Endothelial cell (in vitro differentiated cells): ENCODE data around the gene SNX19. TPM values are rescaled to one million over a fixed set of nuclear protein-coding genes. Genes with fewer than 3 reads are reported as not detected.

Experiments
- DNase-seq: peaks from one replicate; pipeline ENCODE4 v3.0.0; 2021; ENCODE audit warnings: low spot score
- H3K27ac Mint-ChIP-seq: one replicate; pipeline ENCODE4 v1.8.0; 2021; ENCODE audit warnings: mixed read lengths, inconsistent platforms; ENCODE audit not compliant: unreplicated experiment
- H3K27me3 Mint-ChIP-seq: one replicate; pipeline ENCODE4 v1.8.0; 2021; ENCODE audit warnings: mild to moderate bottlenecking, moderate library complexity, mixed read lengths, inconsistent platforms; ENCODE audit not compliant: unreplicated experiment
- H3K36me3 Mint-ChIP-seq: one replicate; pipeline ENCODE4 v1.8.0; 2021; ENCODE audit warnings: mild to moderate bottlenecking, low read depth, mixed read lengths, inconsistent platforms; ENCODE audit not compliant: unreplicated experiment
- H3K4me1 Mint-ChIP-seq: one replicate; pipeline ENCODE4 v1.8.0; 2021; ENCODE audit warnings: mild to moderate bottlenecking, mixed read lengths, inconsistent platforms; ENCODE audit not compliant: unreplicated experiment
- H3K4me3 Mint-ChIP-seq: one replicate; pipeline ENCODE4 v1.8.0; 2021; ENCODE audit warnings: mild to moderate bottlenecking, mixed read lengths, inconsistent platforms; ENCODE audit not compliant: unreplicated experiment
- H3K9me3 Mint-ChIP-seq: one replicate; pipeline ENCODE4 v1.8.0; 2021; ENCODE audit warnings: mixed read lengths, inconsistent platforms; ENCODE audit not compliant: unreplicated experiment
- total RNA-seq: library from RNA; stranded (reverse); fragmentation: NEBNext Ultra II Directional; extraction: Animal tissue kit (Norgen Biotek cat#: 25700); gene quantifications from one replicate; pipeline ENCODE4 v1.2.1, GENCODE V29; 2021; ENCODE audit not compliant: unreplicated experiment
- TF ChIP-seq, protein P1 (sequence below): fragments of 200-600 bp; sonication (generic); IDR thresholded peaks from one replicate; pipeline ENCODE4 v1.5.0; 2021; ENCODE audit warnings: antibody characterized with exemption; ENCODE audit not compliant: unreplicated experiment

The SNX19 gene
- total RNA-seq, 1 donor from 2014 or later = 47.9 TPM

DNA sequence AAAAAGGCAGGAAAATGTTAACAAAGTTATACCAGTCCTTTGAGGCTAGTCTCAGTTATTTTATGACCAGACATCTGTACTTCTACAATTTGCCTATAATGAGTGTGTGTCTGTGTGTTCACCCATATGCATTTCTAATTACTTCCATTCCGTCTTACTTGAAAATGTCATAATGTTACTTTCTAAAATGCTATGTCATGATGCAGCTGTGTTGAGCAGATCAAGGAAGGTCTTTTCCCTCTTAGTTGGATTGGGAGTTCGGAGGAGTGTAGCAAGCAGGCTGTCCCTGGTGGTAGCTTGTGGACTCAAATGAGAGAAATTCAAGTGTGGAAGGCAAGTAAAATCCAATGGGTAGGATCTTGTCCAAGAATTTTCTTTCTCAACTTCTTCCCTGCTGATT, 3.0 kb downstream of the SNX19 start:
- no peak for DNase-seq
- Mint-ChIP-seq H3K9me3 (no peaks in the 10 kb centered on the region), H3K27ac (no peak overlapping the region), H3K27me3 (peaks cover 2% of the 10 kb centered on the region), H3K36me3 (peaks cover 14% of the 10 kb centered on the region), H3K4me1 (peaks cover 12% of the 10 kb centered on the region), H3K4me3 (no peak overlapping the region)
- TF ChIP-seq, protein P1, sequence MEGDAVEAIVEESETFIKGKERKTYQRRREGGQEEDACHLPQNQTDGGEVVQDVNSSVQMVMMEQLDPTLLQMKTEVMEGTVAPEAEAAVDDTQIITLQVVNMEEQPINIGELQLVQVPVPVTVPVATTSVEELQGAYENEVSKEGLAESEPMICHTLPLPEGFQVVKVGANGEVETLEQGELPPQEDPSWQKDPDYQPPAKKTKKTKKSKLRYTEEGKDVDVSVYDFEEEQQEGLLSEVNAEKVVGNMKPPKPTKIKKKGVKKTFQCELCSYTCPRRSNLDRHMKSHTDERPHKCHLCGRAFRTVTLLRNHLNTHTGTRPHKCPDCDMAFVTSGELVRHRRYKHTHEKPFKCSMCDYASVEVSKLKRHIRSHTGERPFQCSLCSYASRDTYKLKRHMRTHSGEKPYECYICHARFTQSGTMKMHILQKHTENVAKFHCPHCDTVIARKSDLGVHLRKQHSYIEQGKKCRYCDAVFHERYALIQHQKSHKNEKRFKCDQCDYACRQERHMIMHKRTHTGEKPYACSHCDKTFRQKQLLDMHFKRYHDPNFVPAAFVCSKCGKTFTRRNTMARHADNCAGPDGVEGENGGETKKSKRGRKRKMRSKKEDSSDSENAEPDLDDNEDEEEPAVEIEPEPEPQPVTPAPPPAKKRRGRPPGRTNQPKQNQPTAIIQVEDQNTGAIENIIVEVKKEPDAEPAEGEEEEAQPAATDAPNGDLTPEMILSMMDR = no peak

DNA sequence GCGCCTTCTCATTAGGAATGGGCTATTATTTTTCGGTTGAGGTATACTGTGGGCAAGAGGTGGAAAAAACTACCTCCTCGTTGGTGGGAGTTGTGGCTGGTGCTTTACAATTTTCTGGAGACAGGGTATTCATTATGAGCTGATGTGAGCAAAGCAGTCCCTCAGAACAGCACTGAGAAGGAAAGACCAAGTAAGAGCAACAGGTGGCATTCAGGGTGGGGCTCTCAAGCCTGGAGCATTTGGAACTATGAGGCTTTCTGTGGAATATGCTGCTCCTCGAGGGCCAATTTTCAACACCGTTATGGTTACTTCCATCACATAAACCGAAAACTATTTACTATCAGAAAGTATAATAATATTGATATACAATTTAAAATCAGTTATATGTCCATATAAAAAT, 3.7 kb downstream of the SNX19 start:
- TF ChIP-seq, protein P1 = no peak
- Mint-ChIP-seq H3K4me1 (peaks cover 12% of the 10 kb centered on the region), H3K27me3 (peaks cover 2% of the 10 kb centered on the region), H3K36me3 (peaks cover 19% of the 10 kb centered on the region), H3K4me3 (no peak overlapping the region), H3K9me3 (no peaks in the 10 kb centered on the region), H3K27ac (no peak overlapping the region)
- DNase-seq = no peak

DNA sequence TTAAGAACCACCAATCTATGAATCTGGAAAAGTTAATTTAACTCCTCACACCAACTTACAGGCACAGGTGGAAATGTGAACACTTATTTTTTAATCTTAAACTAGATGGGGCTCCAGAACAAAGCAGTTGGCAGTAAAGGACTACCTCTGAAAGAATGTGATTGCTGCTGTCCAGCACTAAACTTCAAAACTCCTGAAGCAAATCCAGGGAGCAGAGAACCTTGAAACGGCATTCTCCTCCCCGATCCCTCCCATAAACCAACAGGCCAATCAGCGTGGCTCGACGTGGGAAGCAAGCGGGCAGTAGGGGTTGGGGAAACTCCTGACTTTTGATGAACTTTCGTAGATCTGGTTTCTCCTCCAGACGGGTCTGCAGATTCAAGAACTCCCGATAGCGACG, 5.0 kb downstream of the SNX19 start:
- H3K27ac Mint-ChIP-seq = no peak overlapping the region
- no peak overlapping the region for H3K4me3 Mint-ChIP-seq
- DNase-seq = no peak
- no peaks in the 10 kb centered on the region for H3K9me3 Mint-ChIP-seq
- H3K36me3 Mint-ChIP-seq = peaks cover 28% of the 10 kb centered on the region
- H3K27me3 Mint-ChIP-seq = peaks cover 2% of the 10 kb centered on the region
- TF ChIP-seq, protein P1 = no peak
- peaks cover 10% of the 10 kb centered on the region for H3K4me1 Mint-ChIP-seq

DNA sequence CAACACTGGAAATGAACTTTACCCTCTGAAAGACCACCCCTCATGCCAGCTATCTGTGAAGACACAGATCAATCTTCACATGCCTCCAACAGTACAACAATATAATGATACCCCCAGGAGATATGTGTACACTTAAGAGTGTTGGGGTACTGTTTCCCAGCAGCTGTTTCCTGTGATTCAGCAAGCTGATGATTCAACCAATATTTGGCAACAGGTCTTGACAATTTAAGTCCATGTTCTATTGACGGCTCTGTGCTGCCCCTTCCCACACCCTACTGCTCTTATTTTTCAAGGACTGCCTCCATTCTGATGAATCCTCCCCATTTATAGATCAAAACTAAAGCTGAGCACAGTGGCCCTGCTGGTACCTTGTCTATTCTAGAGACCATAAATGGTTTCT, 6.6 kb downstream of the SNX19 start:
- Mint-ChIP-seq H3K27ac (peak overlapping the region; percentile 5), H3K4me1 (peaks cover 12% of the 10 kb centered on the region), H3K36me3 (peaks cover 40% of the 10 kb centered on the region), H3K4me3 (no peak overlapping the region), H3K27me3 (no peaks in the 10 kb centered on the region), H3K9me3 (no peaks in the 10 kb centered on the region)
- no peak for DNase-seq
- TF ChIP-seq, protein P1 = no peak

DNA sequence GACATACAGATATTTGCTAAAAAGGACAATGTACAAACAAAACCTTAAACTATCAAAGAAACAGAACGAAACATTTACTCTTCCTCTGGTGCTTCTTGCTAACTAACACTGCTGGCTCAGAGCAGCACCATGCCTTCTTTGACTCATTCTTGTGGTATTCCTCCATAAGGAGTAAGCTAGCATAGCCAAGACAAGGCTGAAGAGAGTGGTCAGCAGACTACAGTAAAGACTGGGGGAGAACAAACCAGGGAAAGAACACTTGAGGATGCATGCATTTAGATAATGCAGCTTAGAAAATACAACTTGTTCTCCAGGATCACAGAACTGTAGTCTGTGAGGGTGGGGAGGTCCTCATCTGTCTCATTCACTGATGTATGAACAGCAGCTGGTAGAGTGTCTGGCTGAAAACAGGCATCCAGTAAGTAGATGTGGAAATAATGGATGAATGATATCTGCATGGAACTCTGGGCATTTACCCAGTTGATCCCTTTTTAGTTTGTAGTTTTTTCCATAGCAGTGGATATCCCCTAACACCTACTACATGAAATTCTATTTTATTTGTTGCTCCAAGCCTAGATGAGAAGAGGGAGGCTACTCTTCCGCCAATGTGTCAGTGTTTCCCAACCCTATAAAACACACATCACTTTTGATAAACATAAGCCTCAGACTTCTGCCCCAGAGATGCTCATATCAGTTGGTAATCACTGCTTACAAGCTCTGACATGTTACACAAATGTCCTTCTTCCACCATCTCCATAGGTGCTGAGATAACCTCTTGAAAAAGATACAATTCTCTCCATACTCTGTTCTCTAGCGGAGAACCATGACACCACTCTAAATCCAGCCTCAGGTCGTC, 7.3 kb downstream of the SNX19 start:
- peak overlapping the region; percentile 5 for H3K27ac Mint-ChIP-seq
- H3K4me1 Mint-ChIP-seq = peaks cover 9% of the 10 kb centered on the region
- peaks cover 43% of the 10 kb centered on the region for H3K36me3 Mint-ChIP-seq
- DNase-seq = no peak
- no peaks in the 10 kb centered on the region for H3K27me3 Mint-ChIP-seq
- TF ChIP-seq, protein P1 = no peak
- no peak overlapping the region for H3K4me3 Mint-ChIP-seq
- H3K9me3 Mint-ChIP-seq = no peaks in the 10 kb centered on the region
